Measurements from ENCODE around the gene TRANK1.

GRCh38 chr3:36981006-36981405, 36.2 kb upstream of the TRANK1 start:
- no peak for TF ChIP-seq YY1 (IDR thresholded peaks at IDR 0.05; ENCODE audit: insufficient read depth, insufficient read length)
- TF ChIP-seq ZNF274 (IDR thresholded peaks at IDR 0.05; ENCODE audit: low read depth, low read length) = no peak

Measured in NT2/D1 (cell line).